Stimulated activated CD4-positive, alpha-beta T cell treated with anti-CD3 and anti-CD28 coated beads, Interleukin-4, amount 100 ng/mL, for 4 hours (primary cell): Measurements from ENCODE around the gene RBP2.

Experiments used
- DNase-seq, 2 experiments: peaks; one replicate each; pipeline ENCODE4 v3.0.0-alpha.2; 2020

The RBP2 gene

GRCh38 chr3:139480585-139480984 lies 4.3 kb upstream of the RBP2 start:
- no peak for DNase-seq

GRCh38 chr3:139477710-139478640 lies 1.7 kb upstream of the RBP2 start:
- no peak for DNase-seq

- no peak for DNase-seq
Observed at GRCh38 chr3:139473155-139473771, 3.1 kb downstream of the RBP2 start.

GRCh38 chr3:139472380-139473010 lies 3.8 kb downstream of the RBP2 start:
- DNase-seq, result no peak

GRCh38 chr3:139470199-139470598 lies 6.1 kb downstream of the RBP2 start:
- DNase-seq, result no peak

- no peak for DNase-seq
Observed at GRCh38 chr3:139468399-139468798, 7.9 kb downstream of the RBP2 start.

- no peak for DNase-seq
Observed at GRCh38 chr3:139466360-139466759, 10.0 kb downstream of the RBP2 start.

GRCh38 chr3:139465636-139466035 lies 10.7 kb downstream of the RBP2 start:
- no peak for DNase-seq

GRCh38 chr3:139463466-139463865 lies 12.8 kb downstream of the RBP2 start:
- DNase-seq, result no peak

GRCh38 chr3:139460529-139460928 lies 15.8 kb downstream of the RBP2 start:
- no peak for DNase-seq

- no peak for DNase-seq
Observed at GRCh38 chr3:139460076-139460475, 16.2 kb downstream of the RBP2 start.

GRCh38 chr3:139458348-139458747 lies 18.0 kb downstream of the RBP2 start:
- no peak for DNase-seq

- no peak for DNase-seq
Observed at GRCh38 chr3:139457066-139457465, 19.2 kb downstream of the RBP2 start.

GRCh38 chr3:139456386-139456785 lies 19.9 kb downstream of the RBP2 start:
- no peak for DNase-seq

- DNase-seq, result no peak
Observed at GRCh38 chr3:139455855-139456254, 20.5 kb downstream of the RBP2 start.

GRCh38 chr3:139455206-139455605 lies 21.1 kb downstream of the RBP2 start:
- no peak for DNase-seq

GRCh38 chr3:139454346-139454745 lies 22.0 kb downstream of the RBP2 start:
- no peak for DNase-seq

GRCh38 chr3:139450159-139450558 lies 26.2 kb downstream of the RBP2 start:
- DNase-seq, result no peak

- DNase-seq, result no peak
Observed at GRCh38 chr3:139449566-139449965, 26.8 kb downstream of the RBP2 start.

- DNase-seq, result no peak
Observed at GRCh38 chr3:139448104-139448503, 28.2 kb downstream of the RBP2 start.

GRCh38 chr3:139447486-139447885 lies 28.8 kb downstream of the RBP2 start:
- DNase-seq, result no peak

GRCh38 chr3:139444446-139444845 lies 31.9 kb downstream of the RBP2 start:
- DNase-seq, result no peak

GRCh38 chr3:139443186-139443585 lies 33.1 kb downstream of the RBP2 start:
- DNase-seq, result no peak

- DNase-seq, result no peak
Observed at GRCh38 chr3:139441656-139442055, 34.7 kb downstream of the RBP2 start.
